Measurements from ENCODE around the gene GRAMD1B.

Gene GRAMD1B

DNA sequence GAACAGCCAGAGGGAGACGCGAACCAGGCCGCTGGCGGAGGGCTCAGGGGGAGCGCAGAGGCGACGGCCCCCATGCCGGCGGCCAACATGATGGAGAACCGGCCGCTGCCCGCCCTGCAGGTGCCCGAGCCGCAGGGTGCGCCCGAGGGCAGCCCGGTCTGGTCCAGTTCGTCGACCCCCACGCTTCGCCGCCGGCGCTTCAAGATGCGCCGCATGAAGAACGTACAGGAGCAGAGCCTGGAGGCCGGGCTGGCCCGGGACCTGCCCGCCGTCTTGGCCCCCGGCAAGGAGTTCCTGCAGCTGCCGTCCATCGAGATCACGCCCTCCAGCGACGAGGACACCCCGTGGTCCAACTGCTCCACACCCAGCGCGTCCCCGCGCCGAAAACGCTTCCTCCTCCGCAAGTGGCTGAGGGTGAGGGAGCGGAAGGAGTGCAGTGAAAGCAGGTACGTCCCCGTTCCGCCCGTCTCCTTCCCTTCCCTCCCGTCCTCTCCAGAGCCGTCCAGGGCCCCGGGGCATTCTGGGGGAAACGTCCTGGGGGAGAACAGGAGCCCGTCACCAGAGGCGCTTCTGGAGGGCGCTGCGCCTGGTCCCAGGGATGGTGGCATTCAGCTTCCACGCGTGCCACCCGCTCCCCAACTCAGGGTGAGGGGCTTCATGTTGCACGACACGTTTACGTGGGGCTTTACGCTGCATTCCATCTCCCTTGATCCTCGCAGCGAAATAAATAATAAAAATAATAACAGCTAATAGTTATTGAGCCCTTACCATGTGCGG lies 840 bp downstream of the GRAMD1B start:
- TF ChIP-seq, protein P1, sequence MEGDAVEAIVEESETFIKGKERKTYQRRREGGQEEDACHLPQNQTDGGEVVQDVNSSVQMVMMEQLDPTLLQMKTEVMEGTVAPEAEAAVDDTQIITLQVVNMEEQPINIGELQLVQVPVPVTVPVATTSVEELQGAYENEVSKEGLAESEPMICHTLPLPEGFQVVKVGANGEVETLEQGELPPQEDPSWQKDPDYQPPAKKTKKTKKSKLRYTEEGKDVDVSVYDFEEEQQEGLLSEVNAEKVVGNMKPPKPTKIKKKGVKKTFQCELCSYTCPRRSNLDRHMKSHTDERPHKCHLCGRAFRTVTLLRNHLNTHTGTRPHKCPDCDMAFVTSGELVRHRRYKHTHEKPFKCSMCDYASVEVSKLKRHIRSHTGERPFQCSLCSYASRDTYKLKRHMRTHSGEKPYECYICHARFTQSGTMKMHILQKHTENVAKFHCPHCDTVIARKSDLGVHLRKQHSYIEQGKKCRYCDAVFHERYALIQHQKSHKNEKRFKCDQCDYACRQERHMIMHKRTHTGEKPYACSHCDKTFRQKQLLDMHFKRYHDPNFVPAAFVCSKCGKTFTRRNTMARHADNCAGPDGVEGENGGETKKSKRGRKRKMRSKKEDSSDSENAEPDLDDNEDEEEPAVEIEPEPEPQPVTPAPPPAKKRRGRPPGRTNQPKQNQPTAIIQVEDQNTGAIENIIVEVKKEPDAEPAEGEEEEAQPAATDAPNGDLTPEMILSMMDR (IDR thresholded peaks at IDR 0.05; ENCODE audit: low read length, missing control alignments) = no peak
- peak overlapping the region; percentile 77 for H3K4me3 ChIP-seq (replicated peaks; ENCODE audit: low read depth, low read length)
- DNase-seq (ENCODE audit: low read depth) = peak; percentile 68

DNA sequence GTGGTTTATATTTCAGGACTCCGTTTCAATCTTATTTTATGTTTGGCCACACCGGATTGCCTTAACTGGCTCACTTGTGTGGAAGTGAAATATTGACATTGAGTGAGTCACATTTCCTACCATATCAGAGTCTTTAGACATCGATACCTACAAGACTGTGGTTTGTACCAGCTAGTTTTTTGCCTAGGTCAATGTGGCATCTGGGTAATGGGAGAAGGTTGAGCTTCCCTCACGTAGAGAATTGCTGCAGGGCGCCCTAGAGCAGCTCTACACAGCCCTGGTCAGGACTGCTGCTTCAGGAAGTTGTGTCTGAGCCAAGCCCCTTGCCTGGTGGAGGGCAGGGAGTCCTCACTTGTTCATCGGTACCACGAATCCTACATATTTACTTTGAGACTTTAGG lies 1.6 kb downstream of the GRAMD1B start:
- peak overlapping the region; percentile 77 for H3K4me3 ChIP-seq (replicated peaks; ENCODE audit: low read depth, low read length)
- TF ChIP-seq, protein P1 (IDR thresholded peaks at IDR 0.05; ENCODE audit: low read length, missing control alignments) = no peak
- DNase-seq (ENCODE audit: low read depth) = no peak

DNA sequence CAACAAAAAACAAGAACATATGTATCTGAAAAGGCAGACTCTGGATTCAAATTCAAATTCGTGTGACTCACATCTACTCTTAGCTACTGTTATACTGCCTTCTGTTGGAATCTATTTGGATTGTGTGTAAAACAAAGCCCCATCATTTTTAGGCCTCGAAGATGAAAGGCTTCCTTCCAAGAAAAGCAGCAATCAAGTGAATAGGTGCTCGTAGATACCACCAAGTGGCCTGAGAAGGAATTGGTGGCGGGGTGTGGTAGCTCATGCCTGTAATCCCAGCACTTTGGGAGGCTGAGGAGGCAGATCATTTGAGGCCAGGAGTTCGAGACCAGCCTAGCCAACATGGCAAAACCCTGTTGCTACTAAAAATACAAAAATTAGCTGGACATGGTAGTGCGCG lies 4.2 kb downstream of the GRAMD1B start:
- peak; percentile 43 for DNase-seq (ENCODE audit: low read depth)
- TF ChIP-seq, protein P1 (IDR thresholded peaks at IDR 0.05; ENCODE audit: low read length, missing control alignments) = peak; percentile 26
- no peak overlapping the region for H3K4me3 ChIP-seq (replicated peaks; ENCODE audit: low read depth, low read length)

DNA sequence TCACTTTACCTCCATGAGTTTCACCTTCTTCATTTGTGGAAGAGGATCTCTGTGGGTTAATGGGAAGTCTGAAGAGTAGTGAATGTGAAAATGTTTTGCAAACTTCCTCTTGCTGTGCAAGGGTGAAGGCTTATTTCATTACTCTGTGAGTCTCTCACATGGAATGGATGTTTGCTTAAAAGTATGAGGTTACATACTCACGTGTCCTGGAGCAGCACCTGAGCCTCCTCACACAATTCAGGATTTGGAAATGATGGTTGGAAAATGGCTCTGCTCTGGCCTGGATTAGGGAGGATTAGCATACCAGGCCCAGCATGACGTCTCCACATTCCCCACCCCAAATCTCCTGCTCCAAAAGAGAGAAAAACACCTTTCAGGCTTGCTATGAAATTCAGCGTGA lies 4.8 kb downstream of the GRAMD1B start:
- no peak for DNase-seq (ENCODE audit: low read depth)
- H3K4me3 ChIP-seq (replicated peaks; ENCODE audit: low read depth, low read length) = no peak overlapping the region
- TF ChIP-seq, protein P1 (IDR thresholded peaks at IDR 0.05; ENCODE audit: low read length, missing control alignments) = no peak

DNA sequence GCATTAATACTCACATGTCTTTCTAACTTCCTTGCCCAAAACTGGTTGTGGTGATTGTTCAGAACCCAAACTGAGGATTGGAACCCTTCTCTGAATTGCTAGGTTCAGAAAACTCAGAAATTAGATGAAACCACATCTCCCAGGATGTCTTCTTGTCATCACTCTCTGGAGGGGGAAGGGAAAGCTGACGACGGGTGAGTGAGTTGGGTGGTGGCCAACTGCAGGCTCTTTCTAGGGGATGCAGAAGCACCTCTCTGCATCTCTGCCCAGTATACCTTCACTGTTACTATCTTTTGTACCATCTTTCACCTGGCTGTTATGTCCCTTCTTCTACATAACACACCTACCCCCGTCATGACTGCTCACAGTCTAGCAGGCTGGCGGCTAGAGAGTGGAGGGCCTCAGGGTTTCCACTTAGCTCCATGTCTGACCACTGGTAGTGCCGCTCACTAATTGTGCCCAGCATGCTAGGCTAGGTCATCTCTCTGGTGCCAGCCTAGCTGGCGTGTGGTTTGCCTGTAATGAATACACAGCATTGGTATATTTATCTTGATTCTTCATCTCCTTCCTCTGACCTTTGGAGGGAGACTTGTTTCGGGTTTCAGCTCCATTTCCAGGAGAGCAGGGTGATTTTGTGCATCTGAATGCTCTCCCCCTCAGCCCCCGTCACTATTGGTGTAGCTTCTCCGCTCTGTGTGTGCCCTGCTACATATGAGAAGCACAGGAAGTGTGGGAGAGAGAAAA lies 7.3 kb downstream of the GRAMD1B start:
- no peak for DNase-seq (ENCODE audit: low read depth)
- no peak overlapping the region for H3K4me3 ChIP-seq (replicated peaks; ENCODE audit: low read depth, low read length)
- TF ChIP-seq, protein P1 (IDR thresholded peaks at IDR 0.05; ENCODE audit: low read length, missing control alignments) = no peak

DNA sequence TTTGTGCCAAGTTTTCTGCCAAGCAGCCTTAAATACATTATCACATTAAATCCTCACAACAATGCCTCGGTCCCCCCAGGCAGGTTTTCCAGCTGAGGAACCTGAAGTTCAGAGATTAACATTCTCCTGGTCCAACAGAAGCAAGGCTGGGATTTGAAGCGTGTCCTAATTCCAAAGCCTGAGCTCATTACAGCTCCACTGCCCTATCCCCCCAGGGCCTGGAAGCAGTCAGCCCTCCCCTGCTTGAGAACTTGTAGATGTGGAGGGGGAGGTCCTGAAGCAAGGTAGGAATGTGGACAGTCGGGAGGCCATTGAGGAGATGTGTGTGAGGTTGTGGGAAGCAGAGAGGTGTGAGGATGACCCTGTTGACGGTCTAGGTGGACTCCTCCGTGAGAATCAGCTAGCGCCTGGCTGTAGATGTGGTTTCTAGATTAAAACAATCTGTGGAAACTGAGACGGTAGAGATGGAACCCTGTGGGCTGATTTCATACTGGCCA lies 8.1 kb downstream of the GRAMD1B start:
- H3K4me3 ChIP-seq (replicated peaks; ENCODE audit: low read depth, low read length) = no peak overlapping the region
- TF ChIP-seq, protein P1 (IDR thresholded peaks at IDR 0.05; ENCODE audit: low read length, missing control alignments) = no peak
- DNase-seq (ENCODE audit: low read depth) = no peak
